Ureter (tissue), 1 donor: Measurements from ENCODE around the gene HNRNPH3. TPM values are rescaled to one million over a fixed set of nuclear protein-coding genes. Genes with fewer than 3 reads are reported as not detected.

Source experiments
- DNase-seq: peaks from one replicate; pipeline ENCODE4 v3.0.0-alpha.2; 2020; ENCODE audit warnings: low spot score
- total RNA-seq: library from RNA; stranded (reverse); gene quantifications from one replicate; pipeline ENCODE4 v1.2.4, GENCODE V29; 2023
- donor health status: DM: yes; HTN: yes; CAD: no.

HNRNPH3 gene
- total RNA-seq, 1 donor from 2014 or later = 103 TPM

- DNase-seq = peak; percentile 86
Observed at GRCh38 chr10:68332259-68333057, 594 bp downstream of the HNRNPH3 start, which contains the start of gene PBLD. Gene PBLD, minus strand, starts transcription at chr10:68332928. Its CDS starts 26,084 bp downstream, at chr10:68306844.

- DNase-seq = no peak
Observed at GRCh38 chr10:68333058-68333395, 1.2 kb downstream of the HNRNPH3 start.

DNA sequence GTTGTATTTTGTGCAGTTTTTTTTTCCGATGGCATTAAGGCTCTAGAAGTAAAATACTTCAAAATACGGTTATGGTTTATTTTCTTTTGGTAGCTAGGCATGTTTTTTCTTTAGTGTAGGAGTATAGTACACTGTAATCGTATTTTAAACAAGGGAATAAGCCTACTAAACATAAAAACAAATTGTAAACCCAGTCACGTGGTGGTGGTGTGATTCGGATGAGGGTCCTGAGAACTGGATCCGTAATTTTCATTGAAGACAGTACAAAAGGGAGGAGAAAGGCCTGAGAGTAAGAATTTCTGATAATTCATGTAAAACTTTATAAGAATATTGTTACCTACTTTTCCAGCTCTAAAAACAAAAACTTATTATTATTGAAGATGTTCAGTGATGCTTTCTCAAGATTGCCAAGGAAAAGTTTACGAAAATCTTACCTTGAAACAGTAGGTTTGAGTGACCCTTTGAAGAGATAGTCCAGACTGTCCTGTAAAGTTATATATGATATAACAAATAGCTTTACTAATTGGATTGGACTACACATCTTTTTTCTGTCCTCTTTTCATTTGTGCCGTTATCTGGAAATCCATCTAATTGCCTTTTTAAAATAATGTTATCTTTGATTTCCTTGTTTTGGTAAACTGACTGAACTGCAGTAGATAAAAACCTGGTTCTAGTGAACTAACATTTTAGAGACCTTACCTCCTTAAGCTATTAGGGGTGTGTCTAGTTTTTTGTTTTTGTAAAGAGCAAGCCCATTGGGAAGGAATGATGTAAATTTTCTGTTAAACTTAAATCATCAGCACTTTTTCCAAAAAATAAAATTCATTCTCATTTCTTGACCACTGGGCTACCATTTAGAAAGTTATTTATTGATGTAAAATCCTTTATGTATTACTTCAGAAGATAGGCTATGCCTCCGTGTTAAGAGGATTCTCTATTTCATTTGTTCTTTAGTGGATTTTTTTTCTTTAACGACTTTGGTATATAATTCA is 1.9 kb downstream of the HNRNPH3 start:
- no peak for DNase-seq

DNA sequence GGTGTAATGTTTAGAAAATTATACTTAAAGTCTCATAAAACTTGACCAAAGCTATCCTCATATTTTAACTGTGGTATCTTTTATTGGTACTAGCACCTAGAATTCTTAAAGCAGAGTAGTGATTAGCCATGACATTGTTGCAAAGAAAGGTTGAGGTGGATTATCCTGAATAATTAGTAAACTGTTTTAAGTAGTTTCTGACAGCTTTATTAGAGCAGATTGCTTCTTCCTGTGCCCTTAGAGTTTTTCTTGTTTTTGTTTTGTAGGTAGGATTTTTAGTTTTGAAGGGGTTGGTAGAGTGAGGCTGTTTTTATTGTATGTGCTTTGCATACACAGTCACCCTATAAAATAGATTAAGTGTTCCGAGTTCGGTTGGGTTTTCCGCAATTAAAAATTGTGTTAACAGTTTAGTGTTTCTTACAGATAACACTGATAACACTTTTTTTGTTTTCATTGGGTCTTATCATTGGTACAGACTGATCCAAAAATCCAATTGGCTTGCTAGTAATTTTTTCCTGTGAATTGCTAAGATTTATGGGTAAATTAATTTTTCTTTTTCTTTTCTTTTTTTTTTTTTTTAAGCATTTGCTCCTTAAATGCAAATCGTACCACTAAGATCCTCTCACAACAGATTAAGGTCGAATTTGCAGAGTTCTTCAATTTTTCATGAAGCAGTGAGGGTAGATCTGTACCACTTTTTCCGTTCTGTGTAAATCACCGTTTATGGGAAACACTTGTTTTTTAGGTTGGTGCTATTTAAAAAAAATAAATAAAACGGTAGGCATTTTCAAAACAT is 3.0 kb downstream of the HNRNPH3 start:
- DNase-seq = no peak

DNA sequence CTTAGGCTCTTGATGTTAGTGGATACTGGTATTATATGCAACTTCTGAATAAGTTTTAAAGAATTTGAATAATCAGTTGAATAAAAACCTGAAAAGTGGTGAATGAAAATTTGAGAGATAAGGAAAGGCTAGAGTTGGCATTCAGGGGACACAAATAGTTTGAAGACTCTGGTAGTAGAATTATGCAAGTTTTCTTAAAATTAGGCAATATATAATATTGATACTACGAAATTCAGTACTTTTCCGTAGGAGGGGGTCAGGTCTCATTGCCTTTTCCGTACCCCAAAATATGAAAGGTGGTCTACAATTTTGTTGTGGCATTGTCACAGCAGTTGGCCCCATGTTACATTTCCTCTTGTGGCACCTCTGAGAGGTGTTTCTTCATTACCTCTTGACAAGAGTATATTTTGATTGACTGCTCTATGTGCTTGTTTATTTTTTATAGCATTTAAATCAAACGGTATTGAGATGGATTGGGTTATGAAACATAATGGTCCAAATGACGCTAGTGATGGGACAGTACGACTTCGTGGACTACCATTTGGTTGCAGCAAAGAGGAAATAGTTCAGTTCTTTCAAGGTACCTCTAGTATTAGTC is 5.0 kb downstream of the HNRNPH3 start:
- DNase-seq = no peak

- DNase-seq = no peak
Observed at GRCh38 chr10:68340358-68341080, 8.7 kb downstream of the HNRNPH3 start.

GRCh38 chr10:68342909-68343516 is 11.1 kb downstream of the HNRNPH3 start:
- DNase-seq = no peak

- no peak for DNase-seq
Observed at GRCh38 chr10:68345621-68346020, 13.8 kb downstream of the HNRNPH3 start.

GRCh38 chr10:68346774-68347173 is 14.9 kb downstream of the HNRNPH3 start:
- DNase-seq = no peak

DNA sequence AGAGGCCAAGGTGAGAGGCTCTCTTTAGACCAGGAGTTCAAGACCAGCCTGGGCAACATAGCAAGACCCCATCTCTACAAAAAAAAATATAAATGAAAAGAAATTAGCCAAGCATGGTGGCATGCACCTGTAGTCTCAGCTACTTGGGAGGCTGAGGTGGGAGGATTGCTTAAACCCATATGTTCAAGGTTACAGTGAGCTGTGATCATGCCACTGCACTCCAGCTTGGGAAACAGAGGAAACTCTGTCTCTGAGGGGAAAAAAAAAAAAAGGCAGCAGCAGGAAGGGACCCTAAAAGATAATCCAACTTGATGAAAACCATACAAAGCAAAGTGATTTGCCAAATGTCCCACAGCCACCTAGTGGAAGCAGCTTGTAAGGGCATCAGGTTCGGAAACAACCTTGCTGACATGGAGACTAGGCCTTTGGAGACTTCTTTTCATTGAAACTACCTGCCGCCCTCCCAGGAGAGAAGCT is 16.4 kb downstream of the HNRNPH3 start:
- no peak for DNase-seq

DNA sequence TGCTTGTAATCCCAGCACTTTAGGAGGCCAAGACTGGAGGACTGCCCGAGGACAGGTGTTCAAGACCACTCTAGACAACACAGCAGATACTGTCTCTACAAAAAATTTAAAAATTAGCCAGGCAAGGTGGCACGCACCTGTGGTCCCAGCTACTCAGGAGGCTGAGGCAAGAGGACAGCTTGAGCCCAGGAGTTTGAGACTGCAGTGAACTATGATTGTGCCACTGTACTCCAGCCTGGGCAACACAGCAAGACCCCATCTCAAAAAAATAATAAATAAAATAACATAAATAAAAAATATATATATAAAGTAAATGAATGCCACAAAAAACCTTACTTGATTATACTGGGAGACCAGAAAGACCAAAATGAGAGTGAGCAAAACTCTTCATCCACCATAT is 21.7 kb downstream of the HNRNPH3 start:
- DNase-seq = no peak

- DNase-seq = no peak
Observed at GRCh38 chr10:68359189-68359588, 27.3 kb downstream of the HNRNPH3 start.

- no peak for DNase-seq
Observed at GRCh38 chr10:68362590-68362989, 30.7 kb downstream of the HNRNPH3 start.

DNA sequence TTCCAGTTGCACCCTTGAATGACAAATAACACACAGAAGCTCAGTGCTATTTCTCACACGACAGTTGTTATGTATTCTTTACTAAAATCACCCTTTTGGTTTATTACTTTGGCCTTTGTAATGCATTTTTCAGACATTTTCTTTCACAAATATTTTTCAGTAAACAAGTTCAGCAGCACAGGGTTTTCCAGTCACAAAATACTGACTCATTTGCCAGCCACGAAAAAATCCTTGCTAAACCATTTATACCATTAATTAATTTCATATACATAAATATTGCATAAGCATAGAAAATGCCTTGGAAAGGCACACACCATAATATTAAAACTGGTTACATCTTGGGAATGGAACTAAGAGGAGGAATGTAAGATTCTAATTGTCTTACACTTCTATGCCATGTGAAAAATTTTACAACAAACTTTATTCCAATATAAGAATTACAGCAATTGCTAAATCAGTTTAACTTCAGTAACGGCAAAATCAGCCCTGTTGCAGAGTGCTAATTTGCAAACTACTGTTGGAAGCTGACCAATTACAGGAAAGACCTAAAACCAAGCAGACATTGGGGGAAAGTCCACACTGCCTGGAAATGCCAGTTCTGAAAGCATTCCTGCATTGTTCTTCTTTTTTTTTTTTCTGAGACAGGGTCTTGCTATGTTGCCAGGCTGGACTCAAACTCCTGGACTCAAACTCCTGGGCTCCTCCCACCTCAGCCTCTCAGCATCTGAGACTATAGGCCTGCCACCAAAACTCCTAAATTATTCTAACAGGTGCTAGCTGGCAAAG is 32.4 kb downstream of the HNRNPH3 start:
- no peak for DNase-seq

- no peak for DNase-seq
Observed at GRCh38 chr10:68365611-68366010, 33.7 kb downstream of the HNRNPH3 start.

DNA sequence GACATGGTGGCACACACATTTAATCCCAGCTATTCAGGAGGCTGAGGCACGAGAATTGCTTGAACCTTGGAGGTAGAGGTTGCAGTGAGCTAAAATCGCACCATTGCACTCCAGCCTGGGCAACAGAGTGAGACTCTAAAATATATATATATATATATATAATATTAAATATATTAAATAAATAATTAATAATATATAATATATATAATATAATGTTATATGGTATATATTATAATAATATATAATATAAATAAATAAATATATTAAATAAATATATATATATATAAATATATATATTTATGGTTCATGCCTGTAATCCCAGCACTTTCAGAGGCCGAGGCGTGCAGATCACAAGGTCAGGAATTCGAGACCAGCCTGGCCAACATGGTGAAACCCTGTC is 34.7 kb downstream of the HNRNPH3 start:
- no peak for DNase-seq

DNA sequence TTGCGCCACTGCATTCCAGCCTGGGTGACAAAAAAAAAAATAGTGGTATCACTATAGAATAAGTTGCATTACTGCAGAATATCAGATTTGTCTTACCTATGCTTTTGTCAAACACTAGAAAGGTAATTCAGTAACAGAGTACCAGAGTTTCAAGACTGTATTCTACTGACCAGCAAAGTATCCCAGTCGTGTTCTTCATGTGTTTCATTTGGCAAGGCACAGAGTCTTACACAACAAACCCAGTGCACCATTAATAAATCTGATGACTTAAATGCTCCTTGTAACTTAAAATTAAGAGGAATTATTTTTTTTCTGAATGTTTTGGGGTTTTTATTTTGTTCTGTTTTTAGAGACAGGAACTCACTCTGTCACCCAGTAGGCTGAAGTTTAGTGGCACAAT is 35.3 kb downstream of the HNRNPH3 start:
- DNase-seq = no peak

DNA sequence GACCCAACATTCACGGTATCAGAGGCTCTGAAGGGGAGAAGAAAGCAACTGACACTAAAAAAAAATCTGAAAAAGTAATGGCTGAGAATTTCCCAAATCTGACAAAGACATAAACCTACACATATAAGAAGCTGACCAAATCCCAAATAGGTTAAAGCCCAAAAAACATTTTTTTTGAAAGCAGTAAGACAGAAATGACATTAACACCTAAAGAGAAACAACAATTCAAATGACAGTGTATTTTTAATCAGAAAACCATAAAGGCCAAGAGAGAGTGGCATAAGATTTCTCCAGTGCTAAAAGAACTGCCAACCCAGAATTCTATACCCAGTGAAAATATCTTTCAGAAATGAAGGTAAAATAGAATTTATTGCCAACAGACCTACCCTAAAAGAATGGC is 39.7 kb downstream of the HNRNPH3 start:
- no peak for DNase-seq

- no peak for DNase-seq
Observed at GRCh38 chr10:68385740-68386139, 53.9 kb downstream of the HNRNPH3 start.
